ENCODE data around the gene CYB5B. TPM values are rescaled to one million over a fixed set of nuclear protein-coding genes. Genes with fewer than 3 reads are reported as not detected.
"Not testable (repeated sequence)": the region's sequence is repeated elsewhere in the genome, so short reads cannot be mapped to it uniquely, and the experiment has no call there.

Gene CYB5B
- total RNA-seq, 1 experiment from 2014 or later = 355 TPM

GRCh38 chr16:69438465-69438864 lies 14.0 kb downstream of the CYB5B start:
- Histone ChIP-seq H3K27me3 (replicated peaks; ENCODE audit: control insufficient read depth, insufficient read depth, low read length) (no peaks in the 10 kb centered on the region), H3K9me3 (no peaks in the 10 kb centered on the region), H3K4me1 (peaks cover 34% of the 10 kb centered on the region), H3K4me3 (ENCODE audit: low read depth, low read length) (no peak overlapping the region), H3K36me3 (ENCODE audit: control insufficient read depth, insufficient read depth, low read length) (no peaks in the 10 kb centered on the region; the same call in 1 of the 2 replicates)
- TF ChIP-seq, protein P1, sequence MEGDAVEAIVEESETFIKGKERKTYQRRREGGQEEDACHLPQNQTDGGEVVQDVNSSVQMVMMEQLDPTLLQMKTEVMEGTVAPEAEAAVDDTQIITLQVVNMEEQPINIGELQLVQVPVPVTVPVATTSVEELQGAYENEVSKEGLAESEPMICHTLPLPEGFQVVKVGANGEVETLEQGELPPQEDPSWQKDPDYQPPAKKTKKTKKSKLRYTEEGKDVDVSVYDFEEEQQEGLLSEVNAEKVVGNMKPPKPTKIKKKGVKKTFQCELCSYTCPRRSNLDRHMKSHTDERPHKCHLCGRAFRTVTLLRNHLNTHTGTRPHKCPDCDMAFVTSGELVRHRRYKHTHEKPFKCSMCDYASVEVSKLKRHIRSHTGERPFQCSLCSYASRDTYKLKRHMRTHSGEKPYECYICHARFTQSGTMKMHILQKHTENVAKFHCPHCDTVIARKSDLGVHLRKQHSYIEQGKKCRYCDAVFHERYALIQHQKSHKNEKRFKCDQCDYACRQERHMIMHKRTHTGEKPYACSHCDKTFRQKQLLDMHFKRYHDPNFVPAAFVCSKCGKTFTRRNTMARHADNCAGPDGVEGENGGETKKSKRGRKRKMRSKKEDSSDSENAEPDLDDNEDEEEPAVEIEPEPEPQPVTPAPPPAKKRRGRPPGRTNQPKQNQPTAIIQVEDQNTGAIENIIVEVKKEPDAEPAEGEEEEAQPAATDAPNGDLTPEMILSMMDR (IDR thresholded peaks at IDR 0.05; ENCODE audit: insufficient read depth in 1 of 2, low read depth in 1 of 2, low read length in 1 of 2, severe bottlenecking in 1 of 2, unreplicated experiment in 1 of 2) = no peak
- intact Hi-C loops (cut with micrococcal nuclease; ENCODE audit: unreplicated experiment) = no loop called here
- ChIA-PET POLR2A (no interaction called here), CTCF (no interaction called here)
- Mint-ChIP-seq H3K36me3 (ENCODE audit: insufficient read depth, unreplicated experiment) (peaks cover 61% of the 10 kb centered on the region), H3K9me3 (ENCODE audit: unreplicated experiment) (no peaks in the 10 kb centered on the region), H3K4me3 (ENCODE audit: unreplicated experiment) (no peak overlapping the region), H3K4me1 (ENCODE audit: low read depth, unreplicated experiment) (peaks cover 36% of the 10 kb centered on the region), H3K27ac (ENCODE audit: unreplicated experiment) (no peak overlapping the region), H3K27me3 (ENCODE audit: insufficient read depth, unreplicated experiment) (no peaks in the 10 kb centered on the region)
- DNase-seq = no peak
- BruUV-seq (replicated peaks) = no TSS peak

DNA sequence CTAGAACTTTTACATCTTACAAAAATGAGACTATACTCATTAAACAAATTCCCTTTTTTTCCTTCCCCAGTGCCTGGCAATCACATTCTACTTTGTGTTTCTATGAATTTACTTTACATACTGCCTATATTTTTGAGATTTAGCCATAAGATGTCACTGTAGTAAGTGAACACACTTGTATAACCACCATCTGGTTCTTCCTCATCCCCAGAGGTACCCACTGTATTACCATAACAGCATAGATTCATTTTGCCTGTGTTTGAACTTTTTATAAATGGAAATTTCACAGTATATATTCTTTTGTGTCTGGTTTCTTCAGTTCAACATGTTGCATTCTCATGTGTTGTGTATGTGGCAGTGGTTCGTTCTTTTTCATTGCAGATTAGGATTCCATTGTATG lies 15.8 kb downstream of the CYB5B start:
- peaks cover 30% of the 10 kb centered on the region for H3K4me1 ChIP-seq
- H3K27ac Mint-ChIP-seq (ENCODE audit: unreplicated experiment) = no peak overlapping the region
- no peaks in the 10 kb centered on the region for H3K27me3 ChIP-seq (replicated peaks; ENCODE audit: control insufficient read depth, insufficient read depth, low read length)

GRCh38 chr16:69441030-69441429 lies 16.6 kb downstream of the CYB5B start:
- CTCF ChIA-PET; H3K36me3 ChIP-seq (ENCODE audit: control insufficient read depth, insufficient read depth, low read length): not testable (repeated sequence)
- H3K4me1 ChIP-seq = peaks cover 22% of the 10 kb centered on the region

More for the DNA sequence above, 15.8 kb downstream of the CYB5B start:
- Mint-ChIP-seq H3K36me3 (ENCODE audit: insufficient read depth, unreplicated experiment) (peaks cover 66% of the 10 kb centered on the region), H3K4me1 (ENCODE audit: low read depth, unreplicated experiment) (peaks cover 33% of the 10 kb centered on the region), H3K9me3 (ENCODE audit: unreplicated experiment) (no peaks in the 10 kb centered on the region), H3K4me3 (ENCODE audit: unreplicated experiment) (no peak overlapping the region), H3K27me3 (ENCODE audit: insufficient read depth, unreplicated experiment) (no peaks in the 10 kb centered on the region)
- no TSS peak for BruUV-seq (replicated peaks)
- H3K9me3 ChIP-seq = no peaks in the 10 kb centered on the region
- no peak overlapping the region for H3K4me3 ChIP-seq (ENCODE audit: low read depth, low read length)
- intact Hi-C loops (cut with micrococcal nuclease; ENCODE audit: unreplicated experiment) = loop anchor here (1.0 kb wide), 1 partner anchor 16 kb away; the partner anchor contains the start of gene CYB5B
- H3K36me3 ChIP-seq (ENCODE audit: control insufficient read depth, insufficient read depth, low read length) = peaks cover 4% of the 10 kb centered on the region; the same call in 1 of the 2 replicates
- TF ChIP-seq, protein P1 (IDR thresholded peaks at IDR 0.05; ENCODE audit: insufficient read depth in 1 of 2, low read depth in 1 of 2, low read length in 1 of 2, severe bottlenecking in 1 of 2, unreplicated experiment in 1 of 2) = no peak
- DNase-seq = no peak
- ChIA-PET CTCF (no interaction called here), POLR2A (no interaction called here)

More at GRCh38 chr16:69441030-69441429, 16.6 kb downstream of the CYB5B start:
- Mint-ChIP-seq H3K4me1 (ENCODE audit: low read depth, unreplicated experiment) (peaks cover 30% of the 10 kb centered on the region), H3K36me3 (ENCODE audit: insufficient read depth, unreplicated experiment) (peaks cover 66% of the 10 kb centered on the region)
- H3K9me3 Mint-ChIP-seq (ENCODE audit: unreplicated experiment); H3K4me3 ChIP-seq (ENCODE audit: low read depth, low read length); H3K27ac Mint-ChIP-seq (ENCODE audit: unreplicated experiment); H3K27me3 ChIP-seq (replicated peaks; ENCODE audit: control insufficient read depth, insufficient read depth, low read length); H3K27me3 Mint-ChIP-seq (ENCODE audit: insufficient read depth, unreplicated experiment); intact Hi-C loops (cut with micrococcal nuclease; ENCODE audit: unreplicated experiment); DNase-seq; H3K4me3 Mint-ChIP-seq (ENCODE audit: unreplicated experiment); H3K9me3 ChIP-seq; BruUV-seq (replicated peaks): not testable (repeated sequence)
- POLR2A ChIA-PET = interaction anchor here (0.7 kb wide), 1 partner anchor 155 kb away, joined by 10 read pairs; no protein-coding TSS in a partner anchor
